ENCODE data around the gene ARID1B. TPM values are rescaled to one million over a fixed set of nuclear protein-coding genes. Genes with fewer than 3 reads are reported as not detected.

Gene ARID1B
- total RNA-seq, 2 experiments from 2014 or later = 42.5 to 43.2 TPM

DNA sequence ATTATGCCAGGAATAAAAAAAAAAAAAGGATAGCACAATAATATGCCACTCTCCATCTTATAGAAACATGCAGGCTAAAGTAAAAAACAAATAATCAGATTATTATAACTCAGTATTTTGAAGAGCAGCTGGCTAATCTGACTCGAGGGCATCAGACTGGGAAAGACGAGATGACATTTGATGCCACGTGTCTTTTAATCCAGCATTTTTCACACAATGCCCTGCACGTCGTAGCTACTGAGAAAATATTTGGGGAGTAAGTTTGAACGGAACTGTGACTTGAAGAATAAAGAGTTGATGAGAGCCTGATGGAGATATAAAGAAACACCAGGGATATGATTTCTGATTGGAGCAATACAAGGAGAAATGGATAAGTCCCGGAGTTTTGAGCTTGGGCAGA is 237.7 kb downstream of the ARID1B start:
- no peaks in the 10 kb centered on the region for H3K27me3 Mint-ChIP-seq (ENCODE audit: low read depth)
- CTCF ChIA-PET = interaction anchor here (0.6 kb wide), 1 partner anchor 57 kb away, joined by 3 read pairs; no protein-coding TSS in a partner anchor
- intact Hi-C loops (cut with micrococcal nuclease) = no loop called here
- peaks cover 58% of the 10 kb centered on the region for H3K4me1 Mint-ChIP-seq (ENCODE audit: low read depth)
- H3K36me3 Mint-ChIP-seq (ENCODE audit: low read depth) = no peaks in the 10 kb centered on the region
- no peak overlapping the region for H3K4me3 Mint-ChIP-seq
- DNase-seq = no peak
- peaks cover 5% of the 10 kb centered on the region for H3K9me3 Mint-ChIP-seq
- no peak overlapping the region for H3K27ac Mint-ChIP-seq

- H3K27me3 Mint-ChIP-seq (ENCODE audit: low read depth) = no peaks in the 10 kb centered on the region
- CTCF ChIA-PET = interaction anchor here (1.2 kb wide), 1 partner anchor 32 kb away, joined by 3 read pairs; no protein-coding TSS in a partner anchor
- intact Hi-C loops (cut with micrococcal nuclease) = no loop called here
- no peak for DNase-seq
- H3K4me3 Mint-ChIP-seq = no peak overlapping the region
- no peaks in the 10 kb centered on the region for H3K9me3 Mint-ChIP-seq
- peak overlapping the region; percentile 18 for H3K27ac Mint-ChIP-seq
- H3K36me3 Mint-ChIP-seq (ENCODE audit: low read depth) = no peaks in the 10 kb centered on the region
- peaks cover 48% of the 10 kb centered on the region for H3K4me1 Mint-ChIP-seq (ENCODE audit: low read depth)
Observed at GRCh38 chr6:157017022-157017421, 239.8 kb downstream of the ARID1B start.

DNA sequence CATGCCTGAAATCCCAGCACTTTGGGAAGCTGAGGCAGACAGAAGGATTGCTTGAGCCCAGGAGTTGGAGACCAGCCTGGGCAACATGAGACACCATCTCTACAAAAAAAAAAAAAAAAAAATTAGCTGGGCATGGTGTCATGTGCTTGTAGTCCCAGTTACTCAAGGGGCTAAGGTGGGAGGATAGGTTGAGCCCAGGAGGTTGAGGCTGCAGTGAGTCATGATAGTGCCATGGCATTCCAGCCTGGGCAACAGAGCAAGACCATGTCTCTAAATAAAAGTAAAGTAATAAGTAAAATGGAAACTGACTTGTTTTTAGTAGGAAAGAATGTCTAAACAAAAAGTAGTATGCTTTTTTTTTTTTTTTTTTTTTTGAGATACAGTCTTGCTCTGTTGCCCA is 240.7 kb downstream of the ARID1B start:
- Mint-ChIP-seq H3K27ac (no peak overlapping the region), H3K36me3 (ENCODE audit: low read depth) (no peaks in the 10 kb centered on the region), H3K4me1 (ENCODE audit: low read depth) (peaks cover 49% of the 10 kb centered on the region), H3K27me3 (ENCODE audit: low read depth) (no peaks in the 10 kb centered on the region), H3K4me3 (no peak overlapping the region), H3K9me3 (no peaks in the 10 kb centered on the region)
- CTCF ChIA-PET = interaction anchor here (1.0 to 1.2 kb wide), 2 partner anchors 8 to 33 kb away, joined by 3 read pairs; no protein-coding TSS in a partner anchor
- intact Hi-C loops (cut with micrococcal nuclease) = loop anchor here (2.0 kb wide), 1 partner anchor 39 kb away; no protein-coding TSS in a partner anchor
- no peak for DNase-seq

GRCh38 chr6:157019115-157019641 is 242.0 kb downstream of the ARID1B start:
- no peaks in the 10 kb centered on the region for H3K27me3 Mint-ChIP-seq (ENCODE audit: low read depth)
- CTCF ChIA-PET = interaction anchor here (0.6 to 1.6 kb wide), 6 partner anchors 9 to 165 kb away, joined by 3 to 5 read pairs (median 4); no protein-coding TSS in a partner anchor
- no peaks in the 10 kb centered on the region for H3K36me3 Mint-ChIP-seq (ENCODE audit: low read depth)
- H3K4me1 Mint-ChIP-seq (ENCODE audit: low read depth) = peaks cover 53% of the 10 kb centered on the region
- intact Hi-C loops (cut with micrococcal nuclease) = loop anchor here (1.0 to 2.0 kb wide), 2 partner anchors 40 to 455 kb away; no protein-coding TSS in a partner anchor
- no peaks in the 10 kb centered on the region for H3K9me3 Mint-ChIP-seq
- DNase-seq = peak; percentile 22
- no peak overlapping the region for H3K4me3 Mint-ChIP-seq
- H3K27ac Mint-ChIP-seq = peak overlapping the region; percentile 81

GRCh38 chr6:157019733-157020132 is 242.6 kb downstream of the ARID1B start:
- no peaks in the 10 kb centered on the region for H3K27me3 Mint-ChIP-seq (ENCODE audit: low read depth)
- H3K4me3 Mint-ChIP-seq = peak overlapping the region; percentile 55
- no peak for DNase-seq
- H3K4me1 Mint-ChIP-seq (ENCODE audit: low read depth) = peaks cover 59% of the 10 kb centered on the region
- no peaks in the 10 kb centered on the region for H3K36me3 Mint-ChIP-seq (ENCODE audit: low read depth)
- no peaks in the 10 kb centered on the region for H3K9me3 Mint-ChIP-seq
- H3K27ac Mint-ChIP-seq = peak overlapping the region; percentile 81
- intact Hi-C loops (cut with micrococcal nuclease) = loop anchor here (1.0 to 10.0 kb wide), 7 partner anchors 41 to 1705 kb away; partner anchors contain the start of genes TFB1M and ZDHHC14
- CTCF ChIA-PET = interaction anchor here (0.6 to 1.6 kb wide), 7 partner anchors 11 to 229 kb away, joined by 3 to 9 read pairs (median 5); no protein-coding TSS in a partner anchor

DNA sequence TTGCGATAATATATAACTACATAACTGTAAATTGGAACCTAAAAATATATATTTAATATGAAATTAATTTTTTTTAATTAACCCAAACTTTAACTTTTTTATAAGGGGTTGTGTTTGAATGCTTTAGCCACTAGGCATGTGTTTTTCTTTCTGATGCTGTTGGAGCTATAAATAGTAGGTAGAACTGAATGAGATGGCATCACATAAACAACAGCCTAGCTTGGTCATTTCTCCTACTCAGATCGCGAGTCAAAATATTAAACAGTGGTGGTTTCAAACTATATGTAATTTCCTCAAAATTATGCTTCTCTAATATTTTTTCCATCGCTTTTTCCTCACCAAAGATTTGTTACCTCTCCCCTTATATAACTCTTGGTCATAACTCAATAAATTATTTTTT is 243.2 kb downstream of the ARID1B start:
- CTCF ChIA-PET = interaction anchor here (0.7 to 1.6 kb wide), 7 partner anchors 19 to 237 kb away, joined by 3 to 9 read pairs (median 5); no protein-coding TSS in a partner anchor
- Mint-ChIP-seq H3K27me3 (ENCODE audit: low read depth) (no peaks in the 10 kb centered on the region), H3K4me3 (peak overlapping the region; percentile 92), H3K4me1 (ENCODE audit: low read depth) (peaks cover 60% of the 10 kb centered on the region), H3K9me3 (peaks cover 1% of the 10 kb centered on the region), H3K36me3 (ENCODE audit: low read depth) (no peaks in the 10 kb centered on the region), H3K27ac (peak overlapping the region; percentile 99)
- intact Hi-C loops (cut with micrococcal nuclease) = loop anchor here (2.0 to 10.0 kb wide), 5 partner anchors 334 to 1706 kb away; partner anchors contain the start of genes TFB1M and ZDHHC14
- DNase-seq = no peak

DNA sequence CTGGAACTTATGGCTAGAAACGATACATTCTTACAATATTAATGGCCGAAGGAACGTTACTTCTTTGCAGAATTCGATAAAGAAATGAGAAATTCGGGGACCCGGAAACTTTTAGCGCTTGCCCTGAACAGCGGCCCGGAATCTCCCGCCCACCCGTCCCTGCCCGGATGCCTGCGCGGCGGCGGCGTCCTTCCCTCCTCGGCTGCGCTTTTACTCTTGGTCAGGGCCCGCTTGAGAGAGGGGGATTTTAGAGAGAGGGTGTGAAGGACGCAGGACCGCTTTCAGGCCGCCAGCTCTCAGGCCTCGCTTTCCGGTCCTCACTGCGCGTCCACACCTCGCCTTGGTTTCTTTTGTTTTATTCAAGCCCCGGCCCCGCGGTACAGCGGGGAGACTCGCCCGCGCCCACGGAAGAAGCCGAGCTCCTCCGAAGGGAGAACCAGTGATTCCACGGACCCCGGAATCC is 243.7 kb downstream of the ARID1B start:
- intact Hi-C loops (cut with micrococcal nuclease) = loop anchor here (1.0 to 10.0 kb wide), 8 partner anchors 33 to 1706 kb away; partner anchors contain the start of genes TFB1M and ZDHHC14
- H3K27me3 Mint-ChIP-seq (ENCODE audit: low read depth) = no peaks in the 10 kb centered on the region
- CTCF ChIA-PET = interaction anchor here (0.7 to 1.6 kb wide), 4 partner anchors 19 to 238 kb away, joined by 3 to 7 read pairs (median 4); no protein-coding TSS in a partner anchor
- peak; percentile 70 for DNase-seq
- H3K9me3 Mint-ChIP-seq = peaks cover 3% of the 10 kb centered on the region
- peaks cover 64% of the 10 kb centered on the region for H3K4me1 Mint-ChIP-seq (ENCODE audit: low read depth)
- peak overlapping the region; percentile 92 for H3K4me3 Mint-ChIP-seq
- no peaks in the 10 kb centered on the region for H3K36me3 Mint-ChIP-seq (ENCODE audit: low read depth)
- peak overlapping the region; percentile 99 for H3K27ac Mint-ChIP-seq

DNA sequence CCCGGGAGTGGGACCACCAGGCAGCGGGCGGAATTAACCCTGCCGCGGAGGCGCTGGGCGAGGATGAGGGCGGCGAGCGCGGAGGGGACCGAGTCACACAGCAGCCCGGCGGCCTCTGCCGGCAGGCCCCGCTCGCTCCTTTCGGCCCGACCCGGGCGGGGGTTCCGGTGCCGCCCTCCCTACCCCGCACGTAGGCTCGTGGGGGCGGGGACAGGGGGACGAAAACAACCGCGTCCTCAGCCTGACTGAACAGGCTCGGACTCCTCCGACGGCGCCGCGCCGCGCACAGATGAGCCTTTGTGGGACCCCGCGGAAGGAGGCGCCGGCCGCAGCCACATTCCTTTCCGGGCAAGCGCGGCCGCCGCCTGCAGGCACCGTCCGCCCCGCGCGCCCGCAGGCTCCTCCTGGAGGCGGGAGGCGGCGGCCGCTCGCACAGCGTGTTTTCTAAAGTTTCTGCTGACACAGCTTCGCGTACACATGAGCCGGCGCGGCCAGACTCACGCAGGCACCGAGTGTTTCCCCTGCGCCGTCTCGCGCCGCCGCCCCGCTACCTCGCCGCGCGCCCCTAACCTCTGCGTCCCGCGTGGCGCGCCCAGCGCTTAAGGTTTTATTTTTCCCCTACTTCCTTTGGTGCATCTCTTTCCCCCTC is 244.3 kb downstream of the ARID1B start:
- intact Hi-C loops (cut with micrococcal nuclease) = loop anchor here (1.0 to 10.0 kb wide), 8 partner anchors 33 to 1707 kb away; partner anchors contain the start of genes TFB1M and ZDHHC14
- CTCF ChIA-PET = interaction anchor here (1.4 kb wide), 1 partner anchor 231 kb away, joined by 3 read pairs; no protein-coding TSS in a partner anchor

DNA sequence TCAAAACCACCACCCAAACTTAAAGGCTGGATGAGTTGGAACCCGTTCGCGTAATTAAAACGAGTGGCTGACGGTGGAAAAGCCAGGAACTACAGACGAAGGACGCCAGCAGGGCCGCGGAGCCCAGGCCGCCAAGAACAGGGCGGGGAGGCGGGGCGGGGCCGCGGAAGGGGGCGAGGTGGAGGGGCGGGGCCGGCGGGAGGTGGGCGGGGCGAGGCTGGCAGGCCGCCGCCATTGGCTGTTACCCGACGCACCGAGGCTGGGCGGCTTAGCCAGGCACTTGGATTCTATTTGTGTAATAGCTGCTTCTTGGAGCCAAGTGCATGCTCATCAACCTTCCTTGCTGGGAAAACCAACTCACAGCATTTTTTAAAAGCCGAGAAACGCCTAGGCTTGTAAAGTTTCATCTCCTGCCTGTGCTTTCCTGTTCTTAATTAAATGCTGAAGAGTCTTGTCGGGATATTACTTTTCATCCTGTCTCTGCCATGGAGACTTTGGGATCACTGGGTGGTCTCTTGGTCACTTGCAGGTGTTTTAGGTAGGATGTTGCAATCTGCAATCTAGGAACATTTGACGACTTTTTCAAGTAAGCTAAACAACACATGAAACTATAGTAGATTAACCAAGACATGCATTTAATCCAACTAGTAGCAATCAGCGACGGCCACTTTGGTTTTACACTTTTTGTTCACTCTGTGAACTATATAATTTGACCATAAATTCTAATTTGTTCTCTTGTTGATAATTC is 245.0 kb downstream of the ARID1B start:
- CTCF ChIA-PET = interaction anchor here (0.7 to 1.3 kb wide), 2 partner anchors 14 to 76 kb away, joined by 3 read pairs; no protein-coding TSS in a partner anchor
- intact Hi-C loops (cut with micrococcal nuclease) = loop anchor here (1.0 to 10.0 kb wide), 11 partner anchors 11 to 1707 kb away; partner anchors contain the start of genes TFB1M and ZDHHC14
- Mint-ChIP-seq H3K27ac (peak overlapping the region; percentile 99), H3K4me1 (ENCODE audit: low read depth) (peaks cover 61% of the 10 kb centered on the region), H3K27me3 (ENCODE audit: low read depth) (no peaks in the 10 kb centered on the region), H3K9me3 (peaks cover 3% of the 10 kb centered on the region), H3K36me3 (ENCODE audit: low read depth) (no peaks in the 10 kb centered on the region), H3K4me3 (peak overlapping the region; percentile 92)
- DNase-seq = peak; percentile 87

More for the DNA sequence above, 244.3 kb downstream of the ARID1B start:
- Mint-ChIP-seq H3K36me3 (ENCODE audit: low read depth) (no peaks in the 10 kb centered on the region), H3K9me3 (peaks cover 3% of the 10 kb centered on the region), H3K4me1 (ENCODE audit: low read depth) (peaks cover 64% of the 10 kb centered on the region), H3K27ac (peak overlapping the region; percentile 99), H3K27me3 (ENCODE audit: low read depth) (no peaks in the 10 kb centered on the region), H3K4me3 (peak overlapping the region; percentile 92)
- peak; percentile 90 for DNase-seq

DNA sequence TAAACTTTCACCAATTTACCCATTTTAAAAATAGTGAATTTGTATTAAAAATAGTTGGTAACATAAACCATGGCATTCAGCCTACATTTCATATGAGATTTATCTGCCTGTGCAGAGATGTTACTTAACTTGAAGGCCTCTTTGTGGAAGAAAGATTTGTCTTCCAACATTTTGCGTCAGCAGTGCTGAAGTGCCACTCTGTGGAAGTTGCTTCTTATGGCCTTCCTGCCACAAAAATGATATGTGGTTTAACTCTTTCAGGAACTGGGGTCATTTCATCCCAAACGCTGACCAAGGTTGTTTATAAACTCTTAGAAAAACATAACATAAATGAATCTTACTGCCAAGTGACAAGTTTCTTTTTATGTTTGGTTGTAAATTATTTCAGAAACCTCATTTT is 246.8 kb downstream of the ARID1B start:
- Mint-ChIP-seq H3K9me3 (peaks cover 3% of the 10 kb centered on the region), H3K4me3 (no peak overlapping the region), H3K27ac (no peak overlapping the region), H3K36me3 (ENCODE audit: low read depth) (no peaks in the 10 kb centered on the region), H3K27me3 (ENCODE audit: low read depth) (no peaks in the 10 kb centered on the region), H3K4me1 (ENCODE audit: low read depth) (peaks cover 48% of the 10 kb centered on the region)
- DNase-seq = no peak
- intact Hi-C loops (cut with micrococcal nuclease) = loop anchor here (5.0 to 10.0 kb wide), 3 partner anchors 358 to 959 kb away; partner anchors contain the start of gene ZDHHC14
- CTCF ChIA-PET = interaction anchor here (0.7 to 1.0 kb wide), 2 partner anchors 10 to 22 kb away, joined by 3 read pairs; no protein-coding TSS in a partner anchor

DNA sequence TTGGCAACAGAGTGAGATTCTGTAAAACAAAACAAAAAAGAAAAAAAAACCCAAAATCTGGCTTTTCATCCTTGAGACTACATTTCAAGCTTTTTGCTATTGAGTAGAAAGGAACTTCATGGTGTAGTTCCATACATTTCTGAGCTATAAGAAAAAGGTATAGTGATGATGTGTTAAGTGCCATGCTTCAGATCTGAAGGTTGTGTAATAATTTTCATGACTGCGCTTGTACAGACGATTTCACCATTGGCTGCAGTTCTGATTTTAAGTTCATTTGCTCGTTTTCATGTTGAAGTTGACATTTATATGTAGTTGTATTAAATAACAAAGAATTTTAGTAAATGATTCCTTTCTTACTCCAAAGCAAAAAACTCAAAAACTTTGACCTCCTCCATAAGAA is 247.6 kb downstream of the ARID1B start:
- CTCF ChIA-PET = interaction anchor here (0.6 to 1.0 kb wide), 5 partner anchors 10 to 231 kb away, joined by 3 to 4 read pairs (median 3); no protein-coding TSS in a partner anchor
- no peak for DNase-seq
- Mint-ChIP-seq H3K9me3 (peaks cover 3% of the 10 kb centered on the region), H3K27me3 (ENCODE audit: low read depth) (no peaks in the 10 kb centered on the region), H3K27ac (no peak overlapping the region), H3K4me3 (no peak overlapping the region), H3K4me1 (ENCODE audit: low read depth) (peaks cover 43% of the 10 kb centered on the region), H3K36me3 (ENCODE audit: low read depth) (no peaks in the 10 kb centered on the region)
- intact Hi-C loops (cut with micrococcal nuclease) = loop anchor here (5.0 to 10.0 kb wide), 3 partner anchors 358 to 960 kb away; partner anchors contain the start of gene ZDHHC14

Measured in activated naive CD4-positive, alpha-beta T cell treated with anti-CD3 and anti-CD28 coated beads for 36 hours (primary cell).